ENCODE data around the gene NCOA7. TPM values are rescaled to one million over a fixed set of nuclear protein-coding genes. Genes with fewer than 3 reads are reported as not detected.

NCOA7 gene
- total RNA-seq, 2 experiments from 2014 or later = 34.6 to 35.7 TPM

DNA sequence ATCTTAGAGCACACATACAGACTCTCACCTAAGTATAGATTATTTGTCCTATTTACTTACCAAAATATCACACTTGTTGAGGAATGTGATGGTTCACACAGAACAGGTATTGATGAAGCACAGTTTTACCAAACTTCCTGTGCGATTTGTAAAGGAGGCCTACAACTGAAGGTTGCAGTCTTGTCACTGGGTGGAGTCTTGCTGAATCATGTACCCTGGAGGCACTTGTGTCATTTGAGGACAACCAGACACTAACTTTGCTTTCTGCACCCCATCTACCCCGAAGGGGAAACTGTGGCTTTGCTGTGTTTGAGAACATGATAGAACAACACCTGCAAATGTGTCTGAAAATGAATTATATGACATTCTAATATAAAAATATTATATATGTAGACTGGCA lies 133.4 kb downstream of the NCOA7 start:
- H3K36me3 ChIP-seq (ENCODE audit: insufficient read depth, low read length) = peaks cover 86% of the 10 kb centered on the region
- ATAC-seq (ENCODE audit: poor library complexity) (peak; percentile 24), DNase-seq (no peak)
- Mint-ChIP-seq H3K4me1 (ENCODE audit: low read depth) (peaks cover 17% of the 10 kb centered on the region), H3K27ac (no peak overlapping the region), H3K9me3 (no peaks in the 10 kb centered on the region), H3K4me3 (no peak overlapping the region), H3K36me3 (ENCODE audit: low read depth) (peaks cover 83% of the 10 kb centered on the region), H3K27me3 (no peaks in the 10 kb centered on the region)
- intact Hi-C loops (cut with DNase I, micrococcal nuclease) = no loop called here
- H3K27me3 ChIP-seq (ENCODE audit: control insufficient read depth in 1 of 2, insufficient read depth in 2 of 2, low read length in 2 of 2) = no peaks in the 10 kb centered on the region
- H3K4me1 ChIP-seq (ENCODE audit: insufficient read depth, low read length) = peaks cover 3% of the 10 kb centered on the region
- TF ChIP-seq, protein P1, sequence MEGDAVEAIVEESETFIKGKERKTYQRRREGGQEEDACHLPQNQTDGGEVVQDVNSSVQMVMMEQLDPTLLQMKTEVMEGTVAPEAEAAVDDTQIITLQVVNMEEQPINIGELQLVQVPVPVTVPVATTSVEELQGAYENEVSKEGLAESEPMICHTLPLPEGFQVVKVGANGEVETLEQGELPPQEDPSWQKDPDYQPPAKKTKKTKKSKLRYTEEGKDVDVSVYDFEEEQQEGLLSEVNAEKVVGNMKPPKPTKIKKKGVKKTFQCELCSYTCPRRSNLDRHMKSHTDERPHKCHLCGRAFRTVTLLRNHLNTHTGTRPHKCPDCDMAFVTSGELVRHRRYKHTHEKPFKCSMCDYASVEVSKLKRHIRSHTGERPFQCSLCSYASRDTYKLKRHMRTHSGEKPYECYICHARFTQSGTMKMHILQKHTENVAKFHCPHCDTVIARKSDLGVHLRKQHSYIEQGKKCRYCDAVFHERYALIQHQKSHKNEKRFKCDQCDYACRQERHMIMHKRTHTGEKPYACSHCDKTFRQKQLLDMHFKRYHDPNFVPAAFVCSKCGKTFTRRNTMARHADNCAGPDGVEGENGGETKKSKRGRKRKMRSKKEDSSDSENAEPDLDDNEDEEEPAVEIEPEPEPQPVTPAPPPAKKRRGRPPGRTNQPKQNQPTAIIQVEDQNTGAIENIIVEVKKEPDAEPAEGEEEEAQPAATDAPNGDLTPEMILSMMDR (IDR thresholded peaks at IDR 0.05) = no peak
- POLR2A ChIA-PET = interaction anchor here (0.6 to 1.4 kb wide), 2 partner anchors 22 to 32 kb away, joined by 4 read pairs; partner anchors contain the start of gene HINT3
- H3K9me3 ChIP-seq (ENCODE audit: control insufficient read depth in 1 of 2, insufficient read depth in 1 of 2, low read length in 2 of 2) = no peaks in the 10 kb centered on the region
- CTCF ChIA-PET = interaction anchor here (0.8 to 1.4 kb wide), 2 partner anchors 10 to 32 kb away, joined by 3 to 5 read pairs; partner anchors contain the start of gene HINT3
- H3K4me3 ChIP-seq (ENCODE audit: low read length) = no peak overlapping the region
- H3K27ac ChIP-seq (ENCODE audit: low read depth in 1 of 2, low read length in 2 of 2) = no peak overlapping the region

DNA sequence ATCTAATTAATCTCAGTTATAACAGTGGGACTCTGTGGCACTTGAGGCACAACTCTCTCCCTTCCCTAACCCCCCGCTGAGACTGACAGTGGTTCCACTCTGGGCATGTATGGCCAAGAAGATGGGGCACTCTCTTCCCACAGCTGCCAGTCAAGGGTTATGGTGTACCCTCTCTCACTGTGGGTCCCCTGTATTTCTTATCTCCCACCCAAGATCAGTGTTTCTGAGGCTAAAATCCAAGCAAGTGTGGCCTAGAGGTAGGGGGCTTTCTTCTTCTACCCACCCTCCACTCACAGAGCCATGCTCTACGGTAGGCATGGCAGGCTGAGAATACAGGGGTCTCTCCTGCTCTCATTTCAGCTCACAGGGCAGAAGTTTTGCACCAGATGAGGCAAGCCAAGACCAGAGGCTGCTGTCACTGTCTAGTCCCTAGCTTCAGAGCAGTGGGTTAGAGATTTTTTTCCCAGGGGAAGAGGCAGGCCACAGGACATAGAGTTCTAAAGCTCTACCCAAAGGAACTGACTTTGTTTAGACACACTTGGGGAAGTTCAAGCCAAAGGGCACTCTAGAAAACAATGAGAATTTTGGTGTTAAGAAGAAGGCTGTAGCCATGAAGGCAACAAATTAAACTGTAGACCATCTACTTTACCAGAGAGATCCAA lies 134.1 kb downstream of the NCOA7 start:
- Mint-ChIP-seq H3K27ac (no peak overlapping the region), H3K4me3 (no peak overlapping the region), H3K27me3 (no peaks in the 10 kb centered on the region), H3K4me1 (ENCODE audit: low read depth) (peaks cover 11% of the 10 kb centered on the region), H3K9me3 (no peaks in the 10 kb centered on the region), H3K36me3 (ENCODE audit: low read depth) (peaks cover 80% of the 10 kb centered on the region)
- TF ChIP-seq, protein P1 (IDR thresholded peaks at IDR 0.05) = no peak
- no peaks in the 10 kb centered on the region for H3K27me3 ChIP-seq (ENCODE audit: control insufficient read depth in 1 of 2, insufficient read depth in 2 of 2, low read length in 2 of 2)
- no peaks in the 10 kb centered on the region for H3K4me1 ChIP-seq (ENCODE audit: insufficient read depth, low read length)
- ChIA-PET CTCF (no interaction called here), POLR2A (interaction anchor here (0.6 to 1.4 kb wide), 2 partner anchors 23 to 31 kb away, joined by 4 read pairs; partner anchors contain the start of gene HINT3)
- no peak for DNase-seq
- no peaks in the 10 kb centered on the region for H3K9me3 ChIP-seq (ENCODE audit: control insufficient read depth in 1 of 2, insufficient read depth in 1 of 2, low read length in 2 of 2)
- intact Hi-C loops (cut with DNase I, micrococcal nuclease) = no loop called here
- H3K36me3 ChIP-seq (ENCODE audit: insufficient read depth, low read length) = peaks cover 81% of the 10 kb centered on the region
- ATAC-seq (ENCODE audit: poor library complexity) = no peak
- H3K4me3 ChIP-seq (ENCODE audit: low read length) = no peak overlapping the region
- no peak overlapping the region for H3K27ac ChIP-seq (ENCODE audit: low read depth in 1 of 2, low read length in 2 of 2)

DNA sequence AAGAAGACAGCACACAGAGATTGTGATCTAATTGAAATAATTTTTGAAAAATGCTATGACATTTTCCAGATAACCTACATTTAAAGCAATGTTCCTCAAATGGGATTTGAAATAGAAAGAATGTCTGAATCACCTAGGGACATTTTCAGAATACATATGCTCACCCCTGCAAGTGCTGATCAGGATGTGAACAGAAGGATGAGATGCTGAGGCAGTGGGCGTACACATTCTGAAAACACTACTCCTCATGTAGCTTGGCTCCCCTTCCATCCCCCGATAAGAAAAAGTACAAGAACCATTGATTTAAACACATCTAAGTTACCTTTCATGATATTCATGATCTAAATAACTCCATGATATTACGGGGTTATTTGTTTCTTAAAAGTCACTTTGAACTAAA lies 136.0 kb downstream of the NCOA7 start:
- POLR2A ChIA-PET = no interaction called here
- no peaks in the 10 kb centered on the region for H3K27me3 ChIP-seq (ENCODE audit: control insufficient read depth in 1 of 2, insufficient read depth in 2 of 2, low read length in 2 of 2)
- H3K9me3 Mint-ChIP-seq = no peaks in the 10 kb centered on the region
- no peak overlapping the region for H3K4me3 Mint-ChIP-seq
- peaks cover 5% of the 10 kb centered on the region for H3K4me1 Mint-ChIP-seq (ENCODE audit: low read depth)
- H3K27ac ChIP-seq (ENCODE audit: low read depth in 1 of 2, low read length in 2 of 2) = no peak overlapping the region
- H3K9me3 ChIP-seq (ENCODE audit: control insufficient read depth in 1 of 2, insufficient read depth in 1 of 2, low read length in 2 of 2) = no peaks in the 10 kb centered on the region
- ATAC-seq (ENCODE audit: poor library complexity) (no peak), DNase-seq (no peak)
- H3K36me3 ChIP-seq (ENCODE audit: insufficient read depth, low read length) = peaks cover 77% of the 10 kb centered on the region
- TF ChIP-seq, protein P1 (IDR thresholded peaks at IDR 0.05) = no peak
- H3K27ac Mint-ChIP-seq = no peak overlapping the region
- intact Hi-C loops (cut with DNase I, micrococcal nuclease) = no loop called here
- CTCF ChIA-PET = no interaction called here
- no peaks in the 10 kb centered on the region for H3K4me1 ChIP-seq (ENCODE audit: insufficient read depth, low read length)
- H3K36me3 Mint-ChIP-seq (ENCODE audit: low read depth) = peaks cover 80% of the 10 kb centered on the region
- H3K27me3 Mint-ChIP-seq = no peaks in the 10 kb centered on the region
- H3K4me3 ChIP-seq (ENCODE audit: low read length) = no peak overlapping the region

Measured in CD4-positive, alpha-beta T cell (primary cell).